Activated CD4-positive, alpha-beta T cell treated with anti-CD3 and anti-CD28 coated beads for 36 hours (primary cell): Measurements from ENCODE around the gene GNL2. TPM values are rescaled to one million over a fixed set of nuclear protein-coding genes. Genes with fewer than 3 reads are reported as not detected.
"Not testable (repeated sequence)": the region's sequence is repeated elsewhere in the genome, so short reads cannot be mapped to it uniquely, and the experiment has no call there.

Source experiments
- ATAC-seq: fragments of 200-7000 bp; cut with Tn5 transposase; one replicate; pipeline ENCODE4 v1.10.0; 2021; ENCODE audit warnings: mild to moderate bottlenecking, moderate library complexity
- CTCF ChIA-PET: fragments of 350-600 bp; sonication (Branson Sonifier 250); formaldehyde crosslinking; loops from one replicate; lab custom pipeline; 2021; ENCODE audit warnings: antibody characterized with exemption; lab: Charles Lee
- POLR2A ChIA-PET: fragments of 350-600 bp; sonication (Branson Sonifier 250); formaldehyde crosslinking; loops from one replicate; lab custom pipeline; 2021; ENCODE audit warnings: antibody characterized with exemption, inconsistent platforms; lab: Charles Lee
- DNase-seq: peaks from one replicate; pipeline ENCODE4 v3.0.0-alpha.2; 2020
- H3K27ac Mint-ChIP-seq: one replicate; pipeline ENCODE4 v1.8.0; 2021; ENCODE audit warnings: mixed read lengths
- H3K27me3 Mint-ChIP-seq: one replicate; pipeline ENCODE4 v1.8.0; 2021; ENCODE audit warnings: mixed read lengths
- H3K36me3 Mint-ChIP-seq: one replicate; pipeline ENCODE4 v1.8.0; 2021; ENCODE audit warnings: low read depth, mixed read lengths
- H3K4me1 Mint-ChIP-seq: one replicate; pipeline ENCODE4 v1.8.0; 2021; ENCODE audit warnings: mixed read lengths
- H3K4me3 Mint-ChIP-seq: one replicate; pipeline ENCODE4 v1.8.0; 2021; ENCODE audit warnings: mild to moderate bottlenecking, moderate library complexity, mixed read lengths
- H3K9me3 Mint-ChIP-seq: one replicate; pipeline ENCODE4 v1.8.0; 2021; ENCODE audit warnings: low read depth, mixed read lengths
- intact Hi-C, 2 experiments: fragments of 100-400 bp; cut with DNase I in 1 of 2; cut with micrococcal nuclease in 1 of 2; formaldehyde crosslinking; loops; one replicate each; pipeline versions ENCODE4 v1.14.2 to v1.15.1; 2022 to 2024; cut with DNase I, micrococcal nuclease
- total RNA-seq, 2 experiments: library from RNA; stranded (reverse); gene quantifications; one replicate each; pipeline ENCODE4 v1.2.3, GENCODE V29; 2021

GNL2 gene
- total RNA-seq, 2 experiments from 2014 or later, result 82.3 to 98.8 TPM

GRCh38 chr1:37606481-37607263, 10.9 kb upstream of the GNL2 start:
- no peak for DNase-seq
- POLR2A ChIA-PET, result no interaction called here
- ATAC-seq, result no peak
- H3K36me3 Mint-ChIP-seq, result no peaks in the 10 kb centered on the region
- no peaks in the 10 kb centered on the region for H3K27me3 Mint-ChIP-seq
- H3K9me3 Mint-ChIP-seq, result no peaks in the 10 kb centered on the region
- CTCF ChIA-PET, result interaction anchor here (0.6 to 9.9 kb wide), 6 partner anchors 16 to 342 kb away, joined by 3 to 142 read pairs (median 4); no protein-coding TSS in a partner anchor
- no peak overlapping the region for H3K4me3 Mint-ChIP-seq
- H3K27ac Mint-ChIP-seq, result no peak overlapping the region
- peaks cover 4% of the 10 kb centered on the region for H3K4me1 Mint-ChIP-seq
- intact Hi-C loops, result no loop called here

DNA sequence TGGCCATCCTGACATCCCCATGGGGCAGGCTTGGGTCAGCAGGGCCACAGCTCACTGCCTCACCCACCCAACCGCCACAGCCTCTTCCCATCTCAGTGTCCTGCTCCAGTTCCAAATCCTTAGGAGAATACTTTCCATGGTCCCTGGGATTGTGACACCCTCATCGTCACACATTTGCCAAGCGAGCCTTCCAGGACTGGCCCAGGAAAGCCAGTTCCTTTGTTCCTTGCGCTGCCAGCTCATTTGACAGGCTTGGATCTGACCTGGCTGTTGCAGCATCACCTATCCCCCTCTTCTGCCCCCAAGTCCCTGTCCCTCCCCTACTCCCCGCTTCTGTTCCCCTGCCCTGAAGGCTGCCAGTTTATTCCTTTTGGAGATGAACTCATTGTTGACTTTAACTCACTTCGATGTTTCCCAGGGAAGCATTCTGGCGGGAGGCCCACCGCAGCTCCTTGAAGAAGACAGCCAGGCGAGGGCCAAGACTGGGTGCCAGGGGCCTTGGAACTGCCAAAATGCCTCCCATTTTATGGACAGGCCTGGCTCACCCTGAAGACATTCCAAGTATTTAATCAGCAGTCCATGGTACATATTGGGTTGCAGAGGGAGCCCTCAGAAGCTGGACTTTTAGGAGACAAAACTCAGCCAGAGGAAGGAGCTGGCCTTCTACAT, 10.2 kb upstream of the GNL2 start:
- ATAC-seq, result no peak
- ChIA-PET POLR2A (no interaction called here), CTCF (interaction anchor here (0.6 to 9.9 kb wide), 3 partner anchors 17 to 342 kb away, joined by 4 to 142 read pairs (median 5); no protein-coding TSS in a partner anchor)
- intact Hi-C loops, result no loop called here
- Mint-ChIP-seq H3K27ac (no peak overlapping the region), H3K4me3 (no peak overlapping the region), H3K9me3 (no peaks in the 10 kb centered on the region), H3K27me3 (no peaks in the 10 kb centered on the region), H3K36me3 (no peaks in the 10 kb centered on the region), H3K4me1 (peaks cover 4% of the 10 kb centered on the region)
- no peak for DNase-seq

DNA sequence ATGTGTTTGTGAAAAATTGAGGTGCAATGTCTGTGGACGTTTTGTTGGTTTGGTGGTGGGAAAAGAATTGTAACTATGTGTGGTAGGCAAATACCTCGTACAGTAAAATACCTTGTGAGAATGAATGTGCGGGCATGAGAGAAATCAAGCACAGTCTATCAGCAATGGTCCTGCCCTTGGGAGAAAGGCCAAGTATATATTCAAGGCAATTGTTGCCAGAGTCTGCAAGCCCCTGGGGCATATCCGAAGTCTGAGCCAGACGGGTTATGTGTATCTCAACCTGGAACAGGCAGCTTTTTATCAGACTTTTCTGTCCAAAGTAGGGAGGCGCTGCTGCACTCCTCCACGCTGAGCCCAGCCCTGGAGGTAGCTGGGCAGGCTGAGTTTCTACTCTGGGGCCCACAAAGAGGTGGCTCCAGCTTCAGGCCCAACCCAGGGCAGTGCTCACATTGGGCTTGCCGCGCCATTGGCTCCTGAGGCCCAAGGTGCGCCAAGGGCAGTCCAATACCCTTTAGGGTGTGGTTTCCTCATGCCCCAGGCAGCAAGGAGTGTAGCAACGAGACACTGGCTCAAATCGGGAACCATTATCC, 9.4 kb upstream of the GNL2 start:
- Mint-ChIP-seq H3K27ac (no peak overlapping the region), H3K27me3 (no peaks in the 10 kb centered on the region), H3K36me3 (no peaks in the 10 kb centered on the region), H3K4me3 (no peak overlapping the region), H3K9me3 (no peaks in the 10 kb centered on the region), H3K4me1 (peaks cover 4% of the 10 kb centered on the region)
- no peak for ATAC-seq
- intact Hi-C loops, result no loop called here
- CTCF ChIA-PET, result interaction anchor here (1.5 to 9.9 kb wide), 4 partner anchors 17 to 91 kb away, joined by 3 to 142 read pairs (median 4); partner anchors contain the start of gene MEAF6
- DNase-seq, result no peak
- POLR2A ChIA-PET, result no interaction called here

DNA sequence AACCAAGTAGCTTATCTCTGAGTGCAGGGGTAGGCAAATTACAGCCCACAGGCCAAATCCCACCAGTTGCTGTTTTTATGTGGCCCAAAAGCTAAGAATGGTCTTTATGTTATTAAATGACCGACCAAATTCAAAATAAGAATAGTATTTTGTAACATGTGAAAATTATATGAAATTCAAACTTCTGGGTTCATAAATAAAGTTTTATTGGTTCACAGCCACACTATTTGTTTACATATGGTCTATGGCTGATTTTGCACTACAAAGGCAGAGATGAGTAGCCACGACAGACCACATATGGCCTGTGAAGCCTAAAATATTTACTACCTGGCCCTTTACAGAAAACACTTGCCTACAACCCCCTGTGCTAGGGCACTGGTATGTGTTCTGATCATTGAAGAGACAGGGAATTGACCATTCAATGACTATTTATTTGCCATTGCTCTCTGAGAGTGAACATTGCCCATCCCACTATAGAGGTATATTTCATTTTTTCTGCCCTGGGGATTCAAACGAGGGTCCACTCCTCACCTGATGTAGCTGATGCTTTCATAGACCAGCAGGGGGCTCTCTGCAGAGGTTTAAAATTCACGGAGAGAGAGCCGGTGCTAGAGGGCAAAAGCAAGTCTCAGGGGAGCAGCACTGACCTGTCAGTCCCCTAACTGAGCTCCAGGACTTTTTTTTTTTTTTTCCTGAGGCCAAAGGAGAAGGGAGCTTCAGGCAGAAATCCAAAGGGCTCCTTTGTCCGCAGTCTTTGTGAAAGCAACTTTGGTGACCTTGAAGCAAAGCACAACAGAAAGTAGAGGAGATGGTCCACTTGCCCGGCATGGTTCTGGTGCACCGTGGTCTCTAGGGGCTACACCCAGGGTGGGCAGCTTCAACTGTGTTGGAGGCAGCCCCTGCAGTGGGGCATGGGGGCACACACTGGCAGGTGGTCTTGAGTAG, 7.3 kb upstream of the GNL2 start:
- no peaks in the 10 kb centered on the region for H3K9me3 Mint-ChIP-seq
- H3K27ac Mint-ChIP-seq, result no peak overlapping the region
- ChIA-PET CTCF (interaction anchor here (0.6 to 9.9 kb wide), 24 partner anchors 8 to 341 kb away, joined by 3 to 142 read pairs (median 4); partner anchors contain the start of gene CDCA8), POLR2A (interaction anchor here (1.0 kb wide), 1 partner anchor 79 kb away, joined by 5 read pairs; no protein-coding TSS in a partner anchor)
- ATAC-seq (peak; percentile 83), DNase-seq (peak; percentile 55)
- H3K27me3 Mint-ChIP-seq, result no peaks in the 10 kb centered on the region
- intact Hi-C loops, result loop anchor here (1.0 kb wide), 1 partner anchor 79 kb away; no protein-coding TSS in a partner anchor
- peaks cover 4% of the 10 kb centered on the region for H3K4me1 Mint-ChIP-seq
- no peak overlapping the region for H3K4me3 Mint-ChIP-seq
- no peaks in the 10 kb centered on the region for H3K36me3 Mint-ChIP-seq

DNA sequence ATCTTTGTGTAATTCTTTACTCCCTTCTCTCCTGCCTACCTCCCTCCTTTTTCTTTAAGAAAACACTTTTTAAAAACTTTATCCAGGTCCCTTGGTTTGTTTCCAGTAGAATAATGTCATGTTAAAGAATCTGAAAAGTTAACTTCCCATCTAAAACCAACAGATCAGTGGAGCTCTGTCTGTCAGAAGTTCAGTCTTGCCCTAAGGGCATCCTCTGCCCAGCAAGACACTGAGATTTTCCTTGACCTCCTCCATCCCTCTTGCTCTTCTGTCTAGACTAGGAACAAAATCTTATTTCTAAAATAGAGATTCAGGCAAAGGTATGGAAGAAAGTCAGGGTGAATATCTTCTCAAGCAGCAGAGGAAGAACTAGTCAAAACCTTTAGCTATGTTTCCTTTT, 5.7 kb upstream of the GNL2 start:
- ChIA-PET CTCF (interaction anchor here (1.1 to 9.9 kb wide), 5 partner anchors 14 to 78 kb away, joined by 3 to 142 read pairs (median 13); no protein-coding TSS in a partner anchor), POLR2A (no interaction called here)
- ATAC-seq (no peak), DNase-seq (no peak)
- peaks cover 6% of the 10 kb centered on the region for H3K4me1 Mint-ChIP-seq
- no peak overlapping the region for H3K4me3 Mint-ChIP-seq
- no peaks in the 10 kb centered on the region for H3K36me3 Mint-ChIP-seq
- H3K9me3 Mint-ChIP-seq, result no peaks in the 10 kb centered on the region
- intact Hi-C loops, result no loop called here
- no peak overlapping the region for H3K27ac Mint-ChIP-seq
- no peaks in the 10 kb centered on the region for H3K27me3 Mint-ChIP-seq

DNA sequence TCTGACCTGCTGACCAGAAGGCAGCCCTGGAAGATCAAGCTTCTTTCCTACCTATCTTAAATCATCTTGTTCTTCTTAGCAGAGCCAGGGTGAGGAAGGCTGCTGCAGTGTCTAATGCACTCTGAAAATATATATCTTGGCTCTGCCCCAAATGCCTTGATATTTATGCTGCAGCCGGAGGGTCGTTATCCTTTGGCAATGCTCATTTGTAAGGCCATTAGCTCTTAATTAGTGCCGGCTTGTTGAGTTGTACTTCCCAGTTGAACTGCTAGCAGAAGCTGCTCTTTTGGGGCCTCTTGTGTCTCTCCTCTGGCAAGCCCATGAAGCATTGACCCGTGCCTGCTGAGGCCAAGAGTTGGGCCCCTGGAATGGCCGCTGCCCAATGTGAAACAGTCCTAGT, 4.2 kb upstream of the GNL2 start:
- no peak overlapping the region for H3K27ac Mint-ChIP-seq
- intact Hi-C loops, result loop anchor here (5.0 to 10.0 kb wide), 2 partner anchors 123 to 395 kb away; partner anchors contain the start of gene SF3A3 (in 1 of the 2)
- no peaks in the 10 kb centered on the region for H3K9me3 Mint-ChIP-seq
- H3K4me3 Mint-ChIP-seq, result no peak overlapping the region
- ChIA-PET CTCF (interaction anchor here (9.9 kb wide), 1 partner anchor 79 kb away, joined by 142 read pairs; no protein-coding TSS in a partner anchor), POLR2A (no interaction called here)
- DNase-seq, result no peak
- H3K36me3 Mint-ChIP-seq, result peaks cover 4% of the 10 kb centered on the region
- peaks cover 12% of the 10 kb centered on the region for H3K4me1 Mint-ChIP-seq
- ATAC-seq, result no peak
- H3K27me3 Mint-ChIP-seq, result no peaks in the 10 kb centered on the region

DNA sequence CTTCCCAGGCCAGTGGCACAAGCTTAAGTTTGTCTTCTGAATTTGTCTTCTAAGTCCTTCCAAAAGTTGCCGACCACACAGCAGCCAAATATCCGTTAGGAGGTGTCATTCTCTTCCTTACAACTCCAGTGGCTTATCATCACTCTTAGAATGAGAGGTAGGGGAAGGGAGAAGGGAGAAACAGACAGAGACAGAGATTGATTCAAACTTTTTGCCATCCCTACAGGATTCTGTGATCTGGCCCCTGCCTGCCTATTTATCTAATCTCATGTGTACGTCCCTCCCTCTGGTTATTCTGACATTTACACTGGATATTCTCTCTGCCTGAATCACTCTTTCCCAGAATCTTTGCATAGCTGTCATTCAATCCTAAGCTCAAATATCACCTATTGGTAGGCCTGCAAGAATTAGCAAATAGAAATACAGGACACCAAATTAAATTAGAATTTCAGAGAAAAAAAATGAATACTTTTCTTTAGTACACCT, 488 bp upstream of the GNL2 start:
- DNase-seq, result no peak
- intact Hi-C loops, result loop anchor here (1.0 to 10.0 kb wide), 6 partner anchors 94 to 399 kb away; partner anchors contain the start of genes MTF1 (in 2 of the 2), SF3A3 (in 1 of the 2) and ZC3H12A (in 1 of the 2)
- ATAC-seq, result peak; percentile 9

DNA sequence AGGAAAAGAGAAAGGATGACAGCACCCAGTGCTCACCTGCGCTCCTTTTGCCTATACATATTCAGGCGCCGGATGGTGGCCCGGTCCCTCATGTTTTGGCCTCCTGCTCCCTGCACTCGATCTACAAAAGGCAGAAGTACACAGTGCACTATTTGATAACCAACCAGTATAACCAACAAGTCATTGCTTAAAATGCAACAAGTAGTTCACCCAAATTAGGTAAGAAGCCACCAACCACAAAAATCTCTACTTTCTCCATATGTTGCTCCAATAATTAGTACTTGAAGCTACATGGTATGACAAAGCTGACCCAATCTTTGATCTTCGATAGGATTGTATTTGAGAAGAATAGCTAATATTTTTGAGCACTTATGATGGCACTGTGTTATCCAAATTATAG, 2.0 kb downstream of the GNL2 start:
- DNase-seq (no peak), ATAC-seq (no peak)
- Mint-ChIP-seq H3K4me1 (peaks cover 43% of the 10 kb centered on the region), H3K4me3 (peak overlapping the region; percentile 98), H3K36me3 (peaks cover 48% of the 10 kb centered on the region), H3K9me3 (no peaks in the 10 kb centered on the region), H3K27ac (no peak overlapping the region), H3K27me3 (no peaks in the 10 kb centered on the region)
- CTCF ChIA-PET, result interaction anchor here (0.6 to 1.4 kb wide), 4 partner anchors 12 to 416 kb away, joined by 3 to 5 read pairs (median 4); no protein-coding TSS in a partner anchor
- POLR2A ChIA-PET, result no interaction called here
- intact Hi-C loops, result loop anchor here (2.0 to 10.0 kb wide), 2 partner anchors 19 to 401 kb away; partner anchors contain the start of gene SF3A3 (in 1 of the 2)

More for the DNA sequence above, 488 bp upstream of the GNL2 start:
- peak overlapping the region; percentile 98 for H3K4me3 Mint-ChIP-seq
- POLR2A ChIA-PET, result interaction anchor here (0.6 to 1.3 kb wide), 5 partner anchors 20 to 102 kb away, joined by 3 to 4 read pairs (median 3); a partner anchor contains a TSS
- H3K27me3 Mint-ChIP-seq, result no peaks in the 10 kb centered on the region
- H3K36me3 Mint-ChIP-seq, result peaks cover 29% of the 10 kb centered on the region
- CTCF ChIA-PET, result interaction anchor here (0.5 to 1.4 kb wide), 7 partner anchors 32 to 394 kb away, joined by 3 to 7 read pairs (median 3); partner anchors contain the start of gene MEAF6
- H3K9me3 Mint-ChIP-seq, result no peaks in the 10 kb centered on the region
- H3K27ac Mint-ChIP-seq, result peak overlapping the region; percentile 92
- peaks cover 32% of the 10 kb centered on the region for H3K4me1 Mint-ChIP-seq

- Mint-ChIP-seq H3K27me3 (no peaks in the 10 kb centered on the region), H3K4me3 (no peak overlapping the region), H3K9me3 (no peaks in the 10 kb centered on the region), H3K4me1 (peaks cover 43% of the 10 kb centered on the region), H3K36me3 (peaks cover 66% of the 10 kb centered on the region), H3K27ac (peak overlapping the region; percentile 47)
- ChIA-PET CTCF (interaction anchor here (0.9 to 1.0 kb wide), 2 partner anchors 12 to 14 kb away, joined by 4 read pairs; no protein-coding TSS in a partner anchor), POLR2A (no interaction called here)
- DNase-seq (no peak), ATAC-seq (peak; percentile 81)
- intact Hi-C loops, result no loop called here
These were observed 6.8 kb downstream of the GNL2 start for GRCh38 chr1:37588939-37589338.

- peaks cover 19% of the 10 kb centered on the region for H3K4me1 Mint-ChIP-seq
- H3K4me3 Mint-ChIP-seq, H3K9me3 Mint-ChIP-seq, ATAC-seq, DNase-seq, H3K27me3 Mint-ChIP-seq, H3K27ac Mint-ChIP-seq, intact Hi-C loops: not testable (repeated sequence)
- H3K36me3 Mint-ChIP-seq, result peaks cover 64% of the 10 kb centered on the region
- CTCF ChIA-PET, result interaction anchor here (1.3 kb wide), 1 partner anchor 13 kb away, joined by 3 read pairs; no protein-coding TSS in a partner anchor
- POLR2A ChIA-PET, result interaction anchor here (0.6 kb wide), 1 partner anchor 12 kb away, joined by 3 read pairs; no protein-coding TSS in a partner anchor
These were observed 11.2 kb downstream of the GNL2 start for GRCh38 chr1:37584544-37584943.
